Measurements from ENCODE around the gene FBN2.
"Not testable (repeated sequence)": the region's sequence is repeated elsewhere in the genome, so short reads cannot be mapped to it uniquely, and the experiment has no call there.

FBN2 gene

DNA sequence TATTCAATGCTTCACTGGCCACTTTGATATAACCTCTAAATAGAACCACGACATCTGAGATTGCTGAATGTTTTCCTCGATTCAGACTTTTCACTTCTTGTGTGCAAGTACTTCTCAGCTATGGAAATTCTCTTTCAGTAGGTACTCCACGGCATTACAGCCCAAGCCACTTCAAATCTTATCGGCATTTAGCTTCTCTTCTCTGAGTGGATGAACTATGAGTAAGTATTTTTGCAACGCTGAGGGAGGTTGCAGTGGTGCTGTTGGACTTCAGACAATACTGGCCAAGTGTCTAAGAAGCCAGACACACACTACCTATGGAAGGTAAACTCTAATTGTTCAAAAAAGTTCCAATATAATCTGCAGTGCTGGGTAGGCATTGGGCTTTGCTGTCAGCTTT, 60.1 kb downstream of the FBN2 start:
- DNase-seq, result no peak

DNA sequence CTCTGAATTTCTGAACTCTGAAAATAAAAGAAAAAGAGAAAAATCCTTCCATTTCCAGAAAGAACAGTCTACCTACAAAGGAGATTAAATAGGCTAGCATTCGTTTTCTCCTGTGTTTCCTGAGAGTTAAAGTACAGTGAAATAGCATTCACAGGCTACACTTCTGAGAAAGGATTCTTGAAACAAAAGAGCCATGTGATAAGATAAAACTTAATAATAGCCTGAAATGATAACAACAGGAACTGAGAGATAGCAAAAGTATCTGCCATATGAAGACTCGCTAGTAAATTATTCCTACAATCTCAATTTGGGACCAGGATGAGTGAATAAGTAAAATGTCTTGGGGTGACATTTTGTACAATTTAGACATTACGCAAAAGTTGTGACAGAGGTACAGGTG, 62.4 kb downstream of the FBN2 start:
- DNase-seq, result no peak

GRCh38 chr5:128472919-128473318, 65.1 kb downstream of the FBN2 start:
- no peak for DNase-seq

GRCh38 chr5:128472036-128472435, 66.0 kb downstream of the FBN2 start:
- DNase-seq, result no peak

GRCh38 chr5:128470663-128471062, 67.4 kb downstream of the FBN2 start:
- no peak for DNase-seq

DNA sequence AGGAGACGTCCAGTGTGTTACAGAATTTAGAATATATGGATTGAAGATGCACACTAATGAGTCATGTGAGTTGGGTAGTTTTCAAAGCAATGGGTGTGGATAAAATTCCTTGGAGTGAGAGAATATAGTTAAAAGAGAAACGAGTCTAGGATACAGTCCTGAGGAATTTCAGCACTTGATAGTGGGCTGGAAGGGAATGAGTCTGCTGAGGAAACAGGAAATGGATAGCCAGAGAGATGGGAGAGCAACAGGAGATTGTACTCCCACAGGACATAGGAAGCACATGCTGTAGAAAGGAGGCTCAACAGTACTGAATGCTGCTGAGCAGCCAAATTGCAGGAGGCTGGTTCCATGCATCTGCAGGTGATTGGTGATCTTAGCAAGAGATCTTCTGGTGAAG, 68.1 kb downstream of the FBN2 start:
- DNase-seq, result no peak

DNA sequence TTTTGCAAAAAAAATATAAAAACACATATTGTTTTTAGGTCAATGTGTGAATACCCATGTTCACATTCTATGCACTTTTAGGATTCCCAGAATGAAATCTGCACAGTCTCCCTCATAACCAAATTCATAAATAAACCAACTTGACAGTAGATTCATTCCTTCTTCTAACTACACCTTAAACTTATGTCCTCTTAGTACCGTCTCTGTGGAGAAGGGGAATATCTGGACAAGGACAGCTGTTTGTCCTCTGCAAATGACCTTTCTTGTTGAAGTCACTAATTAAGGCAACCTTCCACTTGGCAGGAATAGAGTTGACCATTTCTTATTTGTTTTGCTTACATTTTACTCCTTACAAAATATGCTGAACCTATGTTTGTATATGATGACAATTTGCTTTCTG, 71.1 kb downstream of the FBN2 start:
- DNase-seq, result no peak

GRCh38 chr5:128466554-128466953, 71.5 kb downstream of the FBN2 start:
- DNase-seq, result no peak

DNA sequence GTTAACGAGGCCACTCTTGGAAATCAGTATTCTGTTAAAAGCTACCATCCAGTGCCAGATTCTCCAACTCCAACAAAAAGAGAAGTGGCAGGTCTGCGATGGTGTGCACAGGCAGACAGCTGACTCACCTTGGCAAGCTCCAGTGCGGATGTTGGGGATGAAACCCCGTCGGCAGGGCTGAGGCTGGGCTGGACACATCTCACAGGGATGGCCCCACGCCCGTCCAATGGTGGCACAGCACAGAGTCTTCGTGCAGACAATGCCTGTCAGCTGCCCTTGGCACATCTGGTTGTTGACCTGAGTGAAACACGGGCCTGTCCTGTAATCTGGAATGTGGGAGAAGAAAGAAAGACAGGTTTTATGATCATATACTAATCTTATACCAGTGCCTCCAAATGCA, 73.4 kb downstream of the FBN2 start:
- no peak for DNase-seq

DNA sequence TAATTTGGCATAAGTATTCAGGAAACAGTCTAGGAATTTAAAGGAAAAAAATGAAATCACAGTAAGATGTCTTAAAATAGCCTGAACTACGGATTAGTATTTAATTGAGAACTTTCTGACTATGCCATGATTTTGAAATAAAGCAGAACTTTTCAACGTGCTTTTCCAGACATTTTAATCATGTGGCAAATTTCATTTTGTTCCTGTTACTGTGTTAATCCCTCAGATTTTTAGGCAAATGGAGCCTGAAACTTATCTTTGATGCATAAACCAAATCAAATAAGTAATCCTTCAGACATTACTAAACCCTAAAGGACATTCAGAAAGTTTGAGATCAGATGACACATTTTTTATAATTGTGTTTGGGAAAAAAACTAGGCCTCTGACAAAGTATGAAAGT, 75.7 kb downstream of the FBN2 start:
- no peak for DNase-seq

DNA sequence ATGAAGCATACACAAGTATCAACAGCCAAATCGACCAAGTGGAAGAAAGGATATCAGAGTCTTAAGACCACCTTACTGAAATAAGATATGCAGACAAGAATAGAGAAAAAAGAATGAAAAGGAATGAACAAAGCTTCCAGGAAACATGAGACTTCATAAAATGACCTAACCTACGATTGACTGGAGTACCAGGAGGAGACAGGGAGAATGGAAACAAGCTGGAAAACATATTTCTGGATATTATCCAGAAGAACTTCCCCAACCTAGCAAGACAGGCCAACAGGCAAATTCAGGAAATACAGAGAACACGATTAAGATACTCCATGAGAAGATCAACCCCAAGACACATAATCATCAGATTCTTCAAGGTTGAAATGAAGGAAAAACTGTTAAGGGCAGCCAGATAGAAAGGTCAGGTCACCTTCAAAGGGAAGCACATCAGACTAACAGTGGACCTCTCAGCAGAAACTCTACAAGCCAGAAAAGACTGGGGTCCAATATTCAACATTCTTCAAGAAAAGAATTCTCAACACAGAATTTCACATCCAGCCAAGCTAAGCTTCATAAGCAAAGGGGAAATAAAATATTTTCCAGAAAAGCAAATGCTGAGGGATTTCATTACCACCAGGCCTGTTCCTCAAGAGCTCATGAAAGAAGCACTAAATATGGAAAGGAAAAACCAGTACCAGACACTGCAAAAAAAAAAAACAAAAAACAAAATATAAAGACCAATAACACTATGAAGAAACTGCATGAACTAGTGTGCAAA, 80.7 kb downstream of the FBN2 start:
- DNase-seq, result not testable (repeated sequence)

- no peak for DNase-seq
Measured at GRCh38 chr5:128455841-128456361, 82.1 kb downstream of the FBN2 start.

- no peak for DNase-seq
Measured at GRCh38 chr5:128453121-128453520, 84.9 kb downstream of the FBN2 start.

DNA sequence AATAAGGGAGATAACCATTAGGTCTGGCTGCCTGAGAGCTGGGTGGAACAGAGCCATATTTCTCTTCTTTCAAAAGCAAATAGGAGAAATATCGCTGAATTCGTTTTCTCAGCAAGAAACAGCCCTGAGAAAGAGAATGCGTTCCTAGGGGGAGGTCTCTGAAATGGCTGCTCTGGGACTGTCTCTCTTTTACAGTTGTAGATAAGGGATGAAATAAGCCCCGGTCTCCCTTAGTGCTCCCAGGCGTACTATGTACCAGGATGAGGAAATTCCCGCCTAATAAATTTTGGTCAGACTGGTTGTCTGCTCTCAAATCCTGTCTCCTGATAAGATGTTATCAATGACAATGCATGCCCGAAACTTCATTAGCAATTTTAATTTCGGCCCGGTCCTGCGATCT, 90.8 kb downstream of the FBN2 start:
- DNase-seq, result not testable (repeated sequence)

DNA sequence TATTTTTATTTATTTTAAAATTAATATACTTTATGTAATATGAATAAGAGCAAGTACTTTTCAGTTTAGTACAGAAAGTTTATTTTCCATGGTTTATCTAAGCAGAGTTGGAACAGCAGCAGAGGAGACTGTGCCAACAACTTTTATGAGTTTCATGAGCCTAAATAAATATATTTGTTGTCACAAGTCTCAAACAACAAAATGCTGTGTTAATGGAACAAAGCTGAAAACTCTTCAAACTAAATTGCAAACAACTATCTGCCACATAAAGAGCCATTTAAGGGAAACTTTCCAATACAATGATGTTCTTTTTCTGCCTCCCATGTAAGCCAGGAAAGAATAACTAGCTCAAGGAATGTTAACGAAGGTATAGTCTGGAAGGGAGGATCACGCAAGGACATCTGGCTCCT, 96.1 kb downstream of the FBN2 start:
- no peak for DNase-seq

DNA sequence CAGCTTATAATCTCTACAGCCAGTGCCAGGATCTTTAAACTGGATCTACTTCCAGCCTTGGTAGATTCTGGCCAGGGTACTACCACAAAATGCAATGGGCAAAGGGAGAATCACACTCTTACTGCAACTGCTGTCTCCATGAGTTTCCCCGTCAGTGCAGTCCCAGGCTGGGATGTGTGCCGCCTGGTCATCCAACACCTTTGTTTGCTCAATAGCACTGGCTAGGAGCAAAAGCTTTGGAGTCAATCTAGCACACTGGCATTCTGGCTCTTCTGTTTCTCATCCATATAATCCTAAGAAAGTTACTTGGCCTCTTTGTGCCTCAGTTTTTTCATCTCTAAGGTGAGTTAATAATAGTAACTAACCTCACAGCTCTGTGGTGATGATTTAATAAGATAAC, 96.9 kb downstream of the FBN2 start:
- no peak for DNase-seq

- no peak for DNase-seq
Measured at GRCh38 chr5:128436749-128437188, 101.3 kb downstream of the FBN2 start.

DNA sequence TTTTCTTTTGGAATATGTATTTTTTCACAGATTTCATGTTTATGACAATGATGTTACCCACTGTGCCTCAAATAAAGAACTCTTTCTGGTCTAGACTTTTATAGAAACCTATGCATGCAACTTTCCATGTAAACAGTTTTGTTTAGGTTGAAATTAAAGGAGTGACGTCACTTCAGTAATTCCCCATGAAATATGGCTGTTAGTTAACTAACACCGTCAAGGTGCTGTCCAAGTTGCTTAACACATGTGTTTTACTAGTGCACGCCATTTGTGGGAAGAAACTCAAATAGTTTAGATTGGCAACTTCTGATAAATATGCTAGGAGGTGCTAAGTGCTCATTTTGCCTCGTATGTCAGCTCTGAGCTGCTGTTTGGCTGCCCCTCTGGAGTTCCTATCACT, 102.2 kb downstream of the FBN2 start:
- no peak for DNase-seq

DNA sequence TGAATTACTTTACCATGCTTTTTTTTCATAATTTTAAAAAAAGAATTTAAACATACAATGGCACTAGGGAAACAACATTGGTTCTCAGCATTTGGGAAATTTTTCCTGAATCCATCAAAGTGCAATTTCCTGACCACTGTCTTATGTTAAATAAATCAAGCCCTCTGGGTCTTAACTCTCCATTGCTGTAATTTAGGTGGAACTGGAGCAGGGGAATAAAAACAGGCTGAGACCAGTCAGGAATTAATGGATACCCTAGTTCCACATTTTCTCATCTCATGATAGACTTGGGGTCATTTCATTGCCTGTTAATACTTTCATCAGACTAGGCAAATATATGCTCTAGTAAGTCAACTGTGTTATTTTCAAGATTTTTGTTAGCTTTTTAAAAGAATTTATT, 103.1 kb downstream of the FBN2 start:
- no peak for DNase-seq

GRCh38 chr5:128432913-128433440, 105.1 kb downstream of the FBN2 start:
- no peak for DNase-seq

- no peak for DNase-seq
Measured at GRCh38 chr5:128427921-128428320, 110.1 kb downstream of the FBN2 start.

DNA sequence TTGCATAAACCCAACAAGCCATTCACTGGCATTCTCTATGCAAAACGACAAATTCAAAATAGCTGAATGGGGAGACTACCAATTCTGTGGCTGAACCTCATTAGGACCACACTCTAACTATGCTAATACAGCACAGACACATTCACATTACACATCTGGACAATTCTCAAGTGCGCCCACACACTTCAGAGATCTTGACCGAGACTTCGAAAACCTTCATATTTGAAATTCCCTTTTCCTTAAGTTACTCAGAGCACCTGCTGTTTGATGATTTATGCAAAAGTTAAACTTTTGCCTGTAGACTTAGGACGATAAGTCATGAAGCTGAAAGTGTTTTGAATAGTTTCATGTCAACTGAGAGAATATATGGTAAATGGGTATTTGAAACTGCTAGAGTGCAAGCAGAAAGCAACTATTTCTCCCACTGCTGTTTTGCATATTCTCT, 111.9 kb downstream of the FBN2 start:
- no peak for DNase-seq

- DNase-seq, result no peak
Measured at GRCh38 chr5:128424646-128425045, 113.4 kb downstream of the FBN2 start.

GRCh38 chr5:128422612-128423011, 115.4 kb downstream of the FBN2 start:
- no peak for DNase-seq

GRCh38 chr5:128414469-128414868, 123.6 kb downstream of the FBN2 start:
- DNase-seq, result no peak

Measured in CD4-positive, alpha-beta T cell treated with Interleukin-4 for 4 hours (primary cell).